SU-DHL-6 (cell line): ENCODE results near the gene RUNX2.

Experiments
- CTCF ChIP-seq: fragments of 200-600 bp; sonication (generic); IDR thresholded peaks from one replicate; pipeline ENCODE4 v1.5.1; 2017; ENCODE audit warnings: antibody characterized with exemption, mild to moderate bottlenecking, low read length, moderate library complexity; ENCODE audit not compliant: insufficient read depth, poor library complexity, severe bottlenecking
- EZH2phosphoT487 ChIP-seq: fragments of 200-600 bp; sonication (generic), shearing (Covaris generic); conservative IDR thresholded peaks from 2 replicates; pipeline ENCODE4 v1.6.1; 2018; ENCODE audit warnings: mild to moderate bottlenecking, antibody characterized with exemption, low read length, moderate library complexity, mixed read lengths

GRCh38 chr6:45377043-45377553 lies 49.0 kb downstream of the RUNX2 start:
- TF ChIP-seq CTCF = no peak
- no peak for TF ChIP-seq EZH2phosphoT487
